ENCODE measurements around the gene CREB3L2.

- TF ChIP-seq CTCF (IDR thresholded peaks at IDR 0.05) (no peak), POLR2A (IDR thresholded peaks at IDR 0.05) (no peak)
These were observed 84.8 kb downstream of the CREB3L2 start for GRCh38 chr7:137916980-137917645.
